GM23338 (cell line): ENCODE data around the gene C22orf15. TPM values are rescaled to one million over a fixed set of nuclear protein-coding genes. Genes with fewer than 3 reads are reported as not detected.

Experiments used
- ATAC-seq: fragments of 200-7000 bp; cut with Tn5 transposase; 3 replicates; pipeline ENCODE4 v1.9.1; 2020
- DNase-seq: peaks from one replicate; pipeline ENCODE4 v3.0.0-alpha.2; 2015; ENCODE audit warnings: low spot score
- H2AFZ ChIP-seq: fragments of 200-600 bp; sonication (generic); 2 replicates; pipeline ENCODE4 v1.8.0; 2016; ENCODE audit warnings: antibody characterized with exemption, mild to moderate bottlenecking, moderate library complexity
- H3F3A ChIP-seq: fragments of 200-600 bp; sonication (generic); replicated peaks from 2 replicates; pipeline ENCODE4 v1.8.0; 2017; ENCODE audit warnings: antibody characterized with exemption, mixed run types, low read depth
- H3K27ac ChIP-seq: fragments of 200-600 bp; sonication (generic); 2 replicates; pipeline ENCODE4 v1.6.1; 2016; ENCODE audit warnings: low read depth
- H3K27me3 ChIP-seq: fragments of 200-600 bp; sonication (generic); 2 replicates; pipeline ENCODE4 v1.8.0; 2016; ENCODE audit warnings: mild to moderate bottlenecking, mixed run types, moderate library complexity; ENCODE audit not compliant: insufficient read depth
- H3K36me3 ChIP-seq: fragments of 200-600 bp; sonication (generic); 2 replicates; pipeline ENCODE4 v1.8.0; 2016; ENCODE audit warnings: mild to moderate bottlenecking; ENCODE audit not compliant: insufficient read depth
- H3K4me1 ChIP-seq: fragments of 200-600 bp; sonication (generic); 2 replicates; pipeline ENCODE4 v1.8.0; 2016; ENCODE audit warnings: mild to moderate bottlenecking, moderate library complexity; ENCODE audit not compliant: insufficient read depth
- H3K4me2 ChIP-seq: fragments of 200-600 bp; sonication (generic); 2 replicates; pipeline ENCODE4 v1.7.1; 2017; ENCODE audit warnings: mixed run types
- H3K4me3 ChIP-seq: fragments of 200-600 bp; sonication (generic); 2 replicates; pipeline ENCODE4 v1.6.1; 2016; ENCODE audit warnings: mixed run types
- H3K79me2 ChIP-seq: fragments of 200-600 bp; sonication (generic); replicated peaks from 2 replicates; pipeline ENCODE4 v1.8.0; 2017; ENCODE audit warnings: mild to moderate bottlenecking; ENCODE audit not compliant: insufficient read depth
- H3K9me2 ChIP-seq: fragments of 200-600 bp; sonication (generic); 2 replicates; pipeline ENCODE4 v1.8.0; 2017; ENCODE audit not compliant: insufficient read depth
- H4K20me1 ChIP-seq: fragments of 200-600 bp; sonication (generic); replicated peaks from 2 replicates; pipeline ENCODE4 v1.8.0; 2017; ENCODE audit warnings: mild to moderate bottlenecking; ENCODE audit not compliant: insufficient read depth
- H3K27ac Mint-ChIP-seq: 2 replicates; pipeline ENCODE4 v1.8.0; 2020; ENCODE audit warnings: inconsistent platforms, mild to moderate bottlenecking, moderate library complexity, mixed read lengths
- H3K27me3 Mint-ChIP-seq: 3 replicates; pipeline ENCODE4 v1.8.0; 2022; ENCODE audit warnings: low read depth, mild to moderate bottlenecking, moderate library complexity, mixed read lengths, inconsistent platforms; ENCODE audit not compliant: insufficient read depth, poor library complexity
- H3K36me3 Mint-ChIP-seq: 3 replicates; pipeline ENCODE4 v1.8.0; 2021; ENCODE audit warnings: low read depth, mild to moderate bottlenecking, inconsistent platforms, moderate library complexity, mixed read lengths
- H3K4me1 Mint-ChIP-seq: 3 replicates; pipeline ENCODE4 v1.8.0; 2020; ENCODE audit warnings: mild to moderate bottlenecking, inconsistent platforms, mixed read lengths
- H3K4me3 Mint-ChIP-seq: 3 replicates; pipeline ENCODE4 v1.8.0; 2021; ENCODE audit warnings: moderate library complexity, mild to moderate bottlenecking, inconsistent platforms, mixed read lengths
- H3K9me3 Mint-ChIP-seq: 3 replicates; pipeline ENCODE4 v1.8.0; 2020; ENCODE audit warnings: moderate library complexity, mild to moderate bottlenecking, inconsistent platforms, mixed read lengths
- CREB1 ChIP-seq: fragments of 250-450 bp; sonication (Bioruptor Pico); IDR thresholded peaks from 2 replicates; pipeline ENCODE4 v1.5.0; 2020; ENCODE audit warnings: low read depth, mild to moderate bottlenecking, moderate library complexity
- CTCF ChIP-seq, 2 experiments: fragments of 200-600 bp in 1 of 2; sonication (generic) in 1 of 2; conservative IDR thresholded peaks; 2 replicates each; pipeline versions ENCODE4 v1.5.1 to v1.6.1; 2016 to 2017; ENCODE audit warnings: antibody characterized with exemption in 2 of 2, low read depth in 2 of 2, mild to moderate bottlenecking in 2 of 2, moderate library complexity in 1 of 2
- EZH2 ChIP-seq: fragments of 200-600 bp; sonication (generic); IDR thresholded peaks from one replicate; pipeline ENCODE4 v1.8.0; 2017; ENCODE audit warnings: antibody characterized with exemption, mild to moderate bottlenecking, low read depth; ENCODE audit not compliant: unreplicated experiment
- EZH2phosphoT487 ChIP-seq: fragments of 200-600 bp; sonication (generic); IDR thresholded peaks from one replicate; pipeline ENCODE4 v1.8.1; 2018; ENCODE audit warnings: antibody characterized with exemption; ENCODE audit not compliant: unreplicated experiment
- JUNB ChIP-seq: IDR thresholded peaks from one replicate; pipeline ENCODE4 v1.6.1; 2016; ENCODE audit warnings: antibody characterized with exemption; ENCODE audit not compliant: unreplicated experiment
- NANOG ChIP-seq: IDR thresholded peaks from 2 replicates; pipeline ENCODE4 v1.6.1; 2016; ENCODE audit warnings: antibody characterized with exemption, borderline replicate concordance
- POLR2AphosphoS5 ChIP-seq: IDR thresholded peaks from 2 replicates; pipeline ENCODE4 v1.6.1; 2016; ENCODE audit warnings: antibody characterized with exemption, low read depth
- STAT1 ChIP-seq: IDR thresholded peaks from one replicate; pipeline ENCODE4 v1.6.1; 2016; ENCODE audit warnings: antibody characterized with exemption; ENCODE audit not compliant: unreplicated experiment
- ZNF114 ChIP-seq: fragments of 250-450 bp; sonication (Bioruptor Pico); IDR thresholded peaks from 2 replicates; pipeline ENCODE4 v1.5.0; 2020; ENCODE audit warnings: mild to moderate bottlenecking, moderate library complexity
- ZNF331 ChIP-seq: fragments of 250-450 bp; sonication (Bioruptor Pico); IDR thresholded peaks from 2 replicates; pipeline ENCODE4 v1.5.0; 2020; ENCODE audit warnings: low read depth, mild to moderate bottlenecking, moderate library complexity
- polyA plus RNA-seq: library from polyadenylated mRNA; unstranded; fragments of >200 nt; fragmentation: Nextera tagmentation; extraction: Ambion mirVana; gene quantifications from 2 replicates; pipeline ENCODE4 v1.2.1, GENCODE V29; 2016
- total RNA-seq: library from RNA; depleted of rRNA; stranded (reverse); fragments of >200 nt; shearing (Covaris generic); gene quantifications from 2 replicates; pipeline ENCODE4 v1.2.3, GENCODE V29; 2014
- TF ChIP-seq, protein P1 (sequence below): IDR thresholded peaks from one replicate; pipeline ENCODE4 v1.6.1; 2018; ENCODE audit warnings: antibody characterized with exemption; ENCODE audit not compliant: unreplicated experiment

The C22orf15 gene
- total and polyA plus RNA-seq, 2 experiments from 2014 or later: 3.6 to 9.3 TPM

- TF ChIP-seq, protein P1, sequence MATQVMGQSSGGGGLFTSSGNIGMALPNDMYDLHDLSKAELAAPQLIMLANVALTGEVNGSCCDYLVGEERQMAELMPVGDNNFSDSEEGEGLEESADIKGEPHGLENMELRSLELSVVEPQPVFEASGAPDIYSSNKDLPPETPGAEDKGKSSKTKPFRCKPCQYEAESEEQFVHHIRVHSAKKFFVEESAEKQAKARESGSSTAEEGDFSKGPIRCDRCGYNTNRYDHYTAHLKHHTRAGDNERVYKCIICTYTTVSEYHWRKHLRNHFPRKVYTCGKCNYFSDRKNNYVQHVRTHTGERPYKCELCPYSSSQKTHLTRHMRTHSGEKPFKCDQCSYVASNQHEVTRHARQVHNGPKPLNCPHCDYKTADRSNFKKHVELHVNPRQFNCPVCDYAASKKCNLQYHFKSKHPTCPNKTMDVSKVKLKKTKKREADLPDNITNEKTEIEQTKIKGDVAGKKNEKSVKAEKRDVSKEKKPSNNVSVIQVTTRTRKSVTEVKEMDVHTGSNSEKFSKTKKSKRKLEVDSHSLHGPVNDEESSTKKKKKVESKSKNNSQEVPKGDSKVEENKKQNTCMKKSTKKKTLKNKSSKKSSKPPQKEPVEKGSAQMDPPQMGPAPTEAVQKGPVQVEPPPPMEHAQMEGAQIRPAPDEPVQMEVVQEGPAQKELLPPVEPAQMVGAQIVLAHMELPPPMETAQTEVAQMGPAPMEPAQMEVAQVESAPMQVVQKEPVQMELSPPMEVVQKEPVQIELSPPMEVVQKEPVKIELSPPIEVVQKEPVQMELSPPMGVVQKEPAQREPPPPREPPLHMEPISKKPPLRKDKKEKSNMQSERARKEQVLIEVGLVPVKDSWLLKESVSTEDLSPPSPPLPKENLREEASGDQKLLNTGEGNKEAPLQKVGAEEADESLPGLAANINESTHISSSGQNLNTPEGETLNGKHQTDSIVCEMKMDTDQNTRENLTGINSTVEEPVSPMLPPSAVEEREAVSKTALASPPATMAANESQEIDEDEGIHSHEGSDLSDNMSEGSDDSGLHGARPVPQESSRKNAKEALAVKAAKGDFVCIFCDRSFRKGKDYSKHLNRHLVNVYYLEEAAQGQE: no peak
- no peak for TF ChIP-seq NANOG
- TF ChIP-seq EZH2phosphoT487: no peak
- no peak for TF ChIP-seq EZH2
Measured at GRCh38 chr22:23779731-23780130, 16.9 kb downstream of the C22orf15 start (continued).

DNA sequence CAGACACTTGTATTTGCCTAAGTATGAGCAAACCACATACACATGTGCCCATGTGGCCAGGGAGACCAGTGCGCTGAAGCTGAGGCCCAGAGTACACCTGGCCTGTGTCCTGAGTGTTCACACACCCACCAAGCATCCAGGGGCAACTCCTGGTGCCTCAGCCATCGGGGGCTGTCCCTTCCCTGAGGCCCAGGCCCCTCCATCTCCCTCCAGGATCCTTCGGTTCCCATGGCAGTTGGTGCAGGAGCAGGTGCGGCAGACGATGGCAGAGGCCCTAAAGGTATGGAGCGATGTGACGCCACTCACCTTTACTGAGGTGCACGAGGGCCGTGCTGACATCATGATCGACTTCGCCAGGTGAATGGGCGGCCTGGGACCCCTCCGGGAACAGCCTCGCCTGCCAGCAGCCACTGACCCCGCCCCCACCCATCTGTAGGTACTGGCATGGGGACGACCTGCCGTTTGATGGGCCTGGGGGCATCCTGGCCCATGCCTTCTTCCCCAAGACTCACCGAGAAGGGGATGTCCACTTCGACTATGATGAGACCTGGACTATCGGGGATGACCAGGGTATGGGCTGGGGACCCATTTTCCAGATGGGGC, 17.5 kb downstream of the C22orf15 start:
- H3K27me3 ChIP-seq: no peaks in the 10 kb centered on the region
- no peak overlapping the region for H3K27ac ChIP-seq
- Mint-ChIP-seq H3K27ac (no peak overlapping the region), H3K36me3 (no peaks in the 10 kb centered on the region; the same call in 2 of the 3 replicates), H3K4me1 (no peaks in the 10 kb centered on the region; the same call in 2 of the 3 replicates), H3K27me3 (peaks cover 6% of the 10 kb centered on the region), H3K4me3 (no peak overlapping the region), H3K9me3 (no peaks in the 10 kb centered on the region)
- no peaks in the 10 kb centered on the region for H3K79me2 ChIP-seq
- no peaks in the 10 kb centered on the region for H3K36me3 ChIP-seq
- no peaks in the 10 kb centered on the region for H3K9me2 ChIP-seq
- DNase-seq (no peak), ATAC-seq (no peak)
- H2AFZ ChIP-seq: no peak overlapping the region
- H3K4me3 ChIP-seq: no peak overlapping the region
- H3F3A ChIP-seq: 0 out of 2 replicates have a peak, but pooled peaks cover 4% of the 10 kb centered on the region
- H3K4me1 ChIP-seq: no peaks in the 10 kb centered on the region
- no peaks in the 10 kb centered on the region for H4K20me1 ChIP-seq
- H3K4me2 ChIP-seq: no peak overlapping the region
- TF ChIP-seq NANOG (no peak), CTCF (conservative IDR thresholded peaks at IDR 0.05; ENCODE audit: low read depth in 2 of 2) (no peak), EZH2 (no peak), CREB1 (no peak), JUNB (no peak), EZH2phosphoT487 (no peak), ZNF331 (no peak), POLR2AphosphoS5 (no peak), ZNF114 (CRISPR knock-in tag) (no peak), STAT1 (no peak)
- TF ChIP-seq, protein P1: no peak
